Fibroblast of lung (primary cell): ENCODE measurements around the gene PLS3.

ENCODE experiments used
- EZH2 ChIP-seq: IDR thresholded peaks from 2 replicates; pipeline ENCODE4 v1.5.1; 2012; ENCODE audit warnings: low read length, control low read depth, mild to moderate bottlenecking; ENCODE audit errors: missing control alignments
- TF ChIP-seq, protein P1 (sequence below), 2 donors: IDR thresholded peaks in 1 of 2; conservative IDR thresholded peaks in 1 of 2; 1 replicate in 1 of 2; 2 replicates in 1 of 2; pipeline ENCODE4 v1.5.1; 2011 to 2012; ENCODE audit warnings: low read length in 2 of 2, control low read depth in 1 of 2, inconsistent platforms in 1 of 2, low read depth in 1 of 2, mild to moderate bottlenecking in 1 of 2

DNA sequence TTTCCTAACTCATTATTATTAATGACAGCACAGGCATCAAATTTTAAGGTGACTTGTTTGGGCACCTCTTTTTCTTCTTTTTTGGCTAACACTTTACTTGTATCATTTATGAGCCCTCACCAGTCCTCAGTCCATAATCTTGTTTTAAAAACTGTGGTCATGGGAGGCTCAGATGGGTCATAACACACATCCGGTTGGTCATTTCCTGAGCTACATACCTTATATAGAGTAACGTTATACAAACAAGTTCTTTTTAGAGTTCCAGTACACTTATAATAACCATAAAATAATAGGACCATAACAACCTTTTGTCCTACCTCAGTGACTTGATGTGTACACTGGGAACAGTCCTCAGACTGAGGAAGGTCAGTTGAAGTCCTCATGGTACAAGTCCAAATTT lies 21.1 kb upstream of the PLS3 start:
- TF ChIP-seq, protein P1, sequence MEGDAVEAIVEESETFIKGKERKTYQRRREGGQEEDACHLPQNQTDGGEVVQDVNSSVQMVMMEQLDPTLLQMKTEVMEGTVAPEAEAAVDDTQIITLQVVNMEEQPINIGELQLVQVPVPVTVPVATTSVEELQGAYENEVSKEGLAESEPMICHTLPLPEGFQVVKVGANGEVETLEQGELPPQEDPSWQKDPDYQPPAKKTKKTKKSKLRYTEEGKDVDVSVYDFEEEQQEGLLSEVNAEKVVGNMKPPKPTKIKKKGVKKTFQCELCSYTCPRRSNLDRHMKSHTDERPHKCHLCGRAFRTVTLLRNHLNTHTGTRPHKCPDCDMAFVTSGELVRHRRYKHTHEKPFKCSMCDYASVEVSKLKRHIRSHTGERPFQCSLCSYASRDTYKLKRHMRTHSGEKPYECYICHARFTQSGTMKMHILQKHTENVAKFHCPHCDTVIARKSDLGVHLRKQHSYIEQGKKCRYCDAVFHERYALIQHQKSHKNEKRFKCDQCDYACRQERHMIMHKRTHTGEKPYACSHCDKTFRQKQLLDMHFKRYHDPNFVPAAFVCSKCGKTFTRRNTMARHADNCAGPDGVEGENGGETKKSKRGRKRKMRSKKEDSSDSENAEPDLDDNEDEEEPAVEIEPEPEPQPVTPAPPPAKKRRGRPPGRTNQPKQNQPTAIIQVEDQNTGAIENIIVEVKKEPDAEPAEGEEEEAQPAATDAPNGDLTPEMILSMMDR (conservative IDR thresholded peaks at IDR 0.05 in 1 of 2, IDR thresholded peaks at IDR 0.05 in 1 of 2; ENCODE audit: low read depth in 1 of 2, low read length in 2 of 2), result no peak
- TF ChIP-seq EZH2, result no peak
